NCI-H226 (cell line): Measurements from ENCODE around the gene EVL.

ENCODE experiments used
- DNase-seq: peaks from one replicate; pipeline ENCODE4 v3.0.0-alpha.2; 2015

The EVL gene

DNA sequence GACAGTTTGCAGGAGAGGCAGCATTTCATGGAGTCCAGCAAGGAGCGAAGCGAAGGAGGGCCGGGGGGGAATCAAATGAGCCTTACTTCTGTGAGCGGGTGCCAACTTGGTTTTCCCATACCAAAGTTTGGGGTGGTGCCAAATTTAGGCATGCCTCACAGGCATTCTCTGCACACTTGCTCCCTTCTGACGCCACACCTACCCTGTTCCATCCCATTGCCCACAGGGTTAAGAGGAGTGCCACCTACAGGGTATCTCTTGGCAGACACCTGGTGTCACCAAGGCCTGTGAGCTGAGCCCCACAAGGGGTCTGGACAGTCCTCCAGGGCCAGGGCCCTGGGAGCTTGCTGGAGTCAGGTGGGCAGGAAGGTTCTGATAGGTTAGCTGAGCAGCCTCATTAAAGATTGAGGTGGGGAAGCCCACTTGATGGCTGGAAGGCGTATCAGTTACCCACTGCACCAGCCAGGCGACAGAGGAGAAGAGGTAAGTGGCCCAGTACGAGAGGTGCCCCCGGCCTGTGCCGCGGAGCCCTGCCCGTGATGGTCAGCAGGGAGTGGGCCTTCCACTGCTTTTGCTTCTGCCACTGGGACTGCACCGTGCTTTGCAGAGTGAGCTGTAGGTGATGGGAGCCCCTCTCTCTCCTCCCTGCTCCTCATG is 49.0 kb downstream of the EVL start:
- DNase-seq, result no peak

- no peak for DNase-seq
Observed at GRCh38 chr14:100115236-100115635, 50.0 kb downstream of the EVL start.

DNA sequence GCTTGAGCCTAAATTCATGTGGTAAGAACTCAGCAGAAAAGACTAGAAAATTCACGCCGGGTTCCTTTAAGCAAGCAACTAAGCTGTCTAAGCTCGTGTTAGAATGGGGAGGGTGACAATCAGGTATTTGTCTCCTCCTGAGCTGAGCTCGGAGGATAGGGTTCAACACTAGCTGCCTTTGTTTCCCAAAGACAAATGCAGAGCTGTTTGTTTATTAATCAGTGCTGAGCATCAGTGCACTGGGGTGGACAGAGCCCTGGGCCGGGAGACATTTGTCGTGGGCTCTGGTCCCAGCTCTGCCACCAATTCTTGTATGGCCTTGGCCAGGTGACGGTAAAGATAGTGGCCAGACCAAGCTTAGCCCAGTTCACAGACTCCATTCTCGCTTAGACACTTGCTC is 50.5 kb downstream of the EVL start:
- DNase-seq, result no peak

- DNase-seq, result no peak
Observed at GRCh38 chr14:100116134-100116533, 50.9 kb downstream of the EVL start.

GRCh38 chr14:100117026-100117425 is 51.8 kb downstream of the EVL start:
- no peak for DNase-seq

DNA sequence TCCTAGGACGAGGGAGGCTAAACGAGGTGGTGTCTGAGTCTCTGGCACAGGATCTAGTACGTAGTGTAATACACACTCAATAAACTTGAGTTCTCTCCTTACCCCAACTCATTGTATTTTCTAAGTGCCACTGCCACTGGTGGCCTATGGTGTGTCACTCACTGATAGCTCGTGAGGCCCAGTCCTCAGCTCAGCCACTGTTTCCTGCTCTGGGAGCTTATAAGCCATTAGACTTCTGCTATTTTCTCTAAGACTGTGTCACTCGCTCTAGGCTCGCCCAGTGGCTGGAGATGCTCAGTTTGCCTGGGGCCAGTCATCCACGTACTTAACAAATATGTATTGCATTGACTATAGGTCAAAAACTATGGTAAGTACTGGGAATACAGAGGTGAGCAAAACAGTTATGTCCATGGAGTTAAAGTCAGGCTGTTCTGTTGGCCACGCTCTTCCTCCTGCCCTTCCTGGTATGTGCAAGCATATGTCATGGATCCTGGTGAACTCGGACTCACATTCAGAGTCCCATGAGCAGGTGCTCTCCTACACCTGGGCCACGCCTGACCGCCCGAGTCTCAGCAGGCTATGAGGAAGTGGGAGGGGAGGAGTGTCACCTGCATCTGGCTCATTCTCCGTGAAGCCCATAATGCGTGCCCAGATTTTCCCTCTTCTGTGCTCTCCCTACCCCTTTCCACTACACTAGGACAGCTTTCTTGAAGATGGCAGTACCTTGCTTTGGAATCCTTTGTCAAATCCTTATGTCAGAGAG is 52.6 kb downstream of the EVL start:
- DNase-seq, result no peak

- DNase-seq, result no peak
Observed at GRCh38 chr14:100118396-100119011, 53.3 kb downstream of the EVL start.

GRCh38 chr14:100119251-100119650 is 54.0 kb downstream of the EVL start:
- no peak for DNase-seq

- no peak for DNase-seq
Observed at GRCh38 chr14:100120522-100121269, 55.5 kb downstream of the EVL start.

DNA sequence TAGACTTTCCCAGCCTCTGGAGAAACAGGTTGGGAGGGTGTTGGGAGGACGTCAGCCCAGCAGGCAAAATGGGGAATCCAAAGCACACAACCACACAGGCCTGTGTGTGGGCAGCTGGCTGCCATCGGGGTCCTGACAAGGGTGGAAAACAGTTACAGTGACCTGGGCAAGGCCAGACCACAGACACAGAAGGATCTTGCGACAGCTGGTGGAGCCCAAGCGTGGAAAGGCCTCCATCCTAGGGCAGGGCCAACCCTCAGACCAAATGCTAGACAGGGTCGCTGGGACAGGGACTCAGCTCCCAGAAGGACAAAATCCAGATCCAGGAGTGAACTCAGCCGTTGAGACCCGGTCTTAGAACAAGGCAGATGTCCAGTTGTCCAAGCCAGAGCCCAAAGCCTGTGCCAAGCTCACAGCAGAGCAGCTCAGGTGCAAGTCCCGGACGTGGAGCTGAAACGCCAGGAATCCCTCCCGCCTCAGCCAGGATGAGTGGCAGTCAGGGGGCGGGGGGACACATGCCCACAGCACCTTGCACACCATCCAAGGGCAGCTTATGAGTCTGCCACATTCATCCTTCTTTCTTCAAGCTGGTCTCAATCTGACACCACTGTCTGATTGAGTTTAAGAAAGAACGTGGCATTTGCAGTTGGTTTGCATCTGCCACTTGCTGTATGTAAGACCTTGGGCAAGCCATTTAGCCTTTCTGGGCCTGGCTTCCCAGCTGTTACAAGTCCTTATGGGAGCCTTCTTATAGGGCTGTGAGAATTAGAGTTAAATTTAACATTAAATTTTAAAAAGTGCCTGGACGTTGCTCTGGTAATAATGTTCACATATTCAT is 56.6 kb downstream of the EVL start:
- no peak for DNase-seq

- no peak for DNase-seq
Observed at GRCh38 chr14:100122481-100123223, 57.4 kb downstream of the EVL start.

- DNase-seq, result no peak
Observed at GRCh38 chr14:100123618-100124017, 58.4 kb downstream of the EVL start.

DNA sequence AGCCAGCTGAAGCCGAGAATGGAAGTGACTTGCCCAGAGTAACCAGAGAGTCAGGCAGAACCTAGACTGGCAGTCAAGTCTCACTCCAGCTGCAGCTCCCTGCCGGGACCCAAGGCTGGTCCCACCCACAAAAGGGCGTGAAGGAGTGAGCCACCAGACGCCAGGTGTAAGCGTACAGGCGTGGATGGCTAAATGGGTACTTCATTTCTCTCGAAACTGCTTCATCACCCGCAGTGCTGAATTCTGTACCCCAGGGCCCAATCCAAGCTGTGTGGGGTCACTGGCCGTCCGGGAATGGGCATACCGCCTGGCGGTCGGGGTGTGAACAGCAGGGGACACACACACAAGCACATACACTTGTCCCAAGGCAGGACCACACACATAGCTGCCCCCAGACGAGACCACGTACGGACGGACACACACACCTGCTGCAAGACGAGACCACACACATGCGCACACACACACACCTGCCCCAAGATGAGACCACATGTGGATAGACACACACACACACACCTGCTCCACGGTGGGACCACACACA is 59.4 kb downstream of the EVL start:
- no peak for DNase-seq

- DNase-seq, result no peak
Observed at GRCh38 chr14:100126401-100126800, 61.2 kb downstream of the EVL start.

DNA sequence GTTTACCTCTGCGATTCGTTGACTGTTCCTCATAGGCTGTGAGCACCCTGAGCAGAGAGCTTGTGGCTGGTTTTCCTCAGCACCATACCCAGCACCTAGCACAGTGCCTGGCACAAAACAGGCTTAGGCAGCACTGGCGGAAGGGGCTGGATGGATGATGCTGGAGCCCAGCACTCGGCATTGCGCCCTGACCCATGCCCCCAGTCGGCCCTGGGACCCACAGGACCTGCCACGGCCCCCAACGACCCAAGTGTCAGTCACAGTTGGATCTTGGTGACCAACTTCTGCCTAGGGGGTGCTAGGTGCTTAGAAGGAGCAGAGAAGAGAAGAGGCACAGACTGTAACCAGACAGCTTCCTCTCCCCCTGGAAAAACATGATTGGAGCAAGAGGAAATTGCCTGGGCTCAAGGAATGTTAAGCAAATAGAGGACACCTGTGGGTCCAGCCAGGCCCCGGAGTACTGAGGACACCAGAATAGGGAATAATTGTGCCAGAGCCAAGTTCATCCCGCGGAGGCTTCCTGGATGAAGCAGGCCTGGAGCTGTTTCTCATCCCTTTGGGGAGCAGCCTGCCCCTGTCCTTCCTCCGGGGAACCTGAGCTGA is 62.7 kb downstream of the EVL start:
- no peak for DNase-seq

GRCh38 chr14:100128688-100129087 is 63.5 kb downstream of the EVL start:
- no peak for DNase-seq

GRCh38 chr14:100129161-100129589 is 64.0 kb downstream of the EVL start:
- DNase-seq, result no peak

DNA sequence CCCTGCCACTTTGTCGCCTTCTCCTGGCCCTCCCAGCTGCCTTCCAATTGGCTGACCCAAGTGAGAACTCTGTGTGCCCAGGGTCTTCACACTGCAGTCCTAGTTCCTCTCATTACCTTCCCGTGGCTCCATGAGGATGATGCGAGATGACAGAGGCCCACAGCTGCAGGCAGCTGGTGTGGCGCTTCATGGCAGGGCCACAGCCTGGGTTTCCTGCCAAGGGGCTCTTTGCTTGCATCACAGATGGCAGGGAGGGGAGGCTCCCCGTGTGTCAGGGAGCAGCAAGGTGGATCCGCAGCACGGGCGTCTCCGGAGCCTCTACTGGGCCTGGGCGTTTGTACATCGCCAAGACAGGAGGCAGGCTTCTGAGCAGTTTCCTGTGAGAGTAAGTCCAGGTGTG is 65.3 kb downstream of the EVL start:
- DNase-seq, result no peak

- DNase-seq, result no peak
Observed at GRCh38 chr14:100131181-100131580, 66.0 kb downstream of the EVL start.

DNA sequence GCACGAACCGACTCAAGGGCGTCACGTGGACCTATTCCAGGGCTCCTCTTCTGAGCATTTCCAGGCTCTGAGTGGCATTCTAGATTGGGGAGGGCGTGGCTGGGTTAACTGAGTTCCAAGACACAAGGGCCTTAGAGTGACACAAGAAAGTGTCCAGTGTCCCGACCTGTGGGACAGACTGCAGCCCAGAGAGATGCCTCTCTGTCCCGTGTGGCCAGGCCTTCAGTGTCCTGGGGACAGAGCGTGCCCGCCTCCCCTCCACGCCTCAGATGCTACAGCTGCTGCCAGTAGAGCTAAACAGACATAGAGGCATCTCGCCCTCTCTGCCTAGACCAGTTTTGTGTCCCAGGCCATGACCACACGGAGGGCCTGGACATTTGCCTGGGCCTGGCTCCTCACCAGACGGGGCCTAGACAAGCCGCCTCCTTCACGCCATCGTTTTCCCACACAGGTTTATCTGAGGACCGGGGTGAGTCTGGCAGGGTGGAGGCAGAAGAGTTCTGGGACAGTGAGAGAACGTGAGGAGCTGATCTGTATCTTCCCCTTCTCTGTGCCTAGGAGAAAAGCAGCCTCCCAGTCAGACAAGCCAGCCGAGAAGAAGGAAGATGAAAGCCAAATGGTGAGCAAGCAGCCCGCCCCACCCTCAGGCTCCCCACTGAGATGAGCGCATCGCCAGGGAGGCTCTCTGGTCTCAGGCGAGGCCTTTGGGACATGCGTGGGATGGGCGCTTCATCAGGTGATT is 67.1 kb downstream of the EVL start:
- DNase-seq, result no peak
